Activated CD4-positive, alpha-beta T cell treated with anti-CD3 and anti-CD28 coated beads for 24 hours (primary cell): ENCODE data around the gene TBCD.
"Not testable (repeated sequence)": the region's sequence is repeated elsewhere in the genome, so short reads cannot be mapped to it uniquely, and the experiment has no call there.

Source experiments
- DNase-seq, 2 donors: peaks; one replicate each; pipeline ENCODE4 v3.0.0-alpha.2; 2020; ENCODE audit warnings: low read depth in 2 of 2

TBCD gene

GRCh38 chr17:82729479-82730260 is 22.2 kb upstream of the TBCD start:
- DNase-seq: no peak

DNA sequence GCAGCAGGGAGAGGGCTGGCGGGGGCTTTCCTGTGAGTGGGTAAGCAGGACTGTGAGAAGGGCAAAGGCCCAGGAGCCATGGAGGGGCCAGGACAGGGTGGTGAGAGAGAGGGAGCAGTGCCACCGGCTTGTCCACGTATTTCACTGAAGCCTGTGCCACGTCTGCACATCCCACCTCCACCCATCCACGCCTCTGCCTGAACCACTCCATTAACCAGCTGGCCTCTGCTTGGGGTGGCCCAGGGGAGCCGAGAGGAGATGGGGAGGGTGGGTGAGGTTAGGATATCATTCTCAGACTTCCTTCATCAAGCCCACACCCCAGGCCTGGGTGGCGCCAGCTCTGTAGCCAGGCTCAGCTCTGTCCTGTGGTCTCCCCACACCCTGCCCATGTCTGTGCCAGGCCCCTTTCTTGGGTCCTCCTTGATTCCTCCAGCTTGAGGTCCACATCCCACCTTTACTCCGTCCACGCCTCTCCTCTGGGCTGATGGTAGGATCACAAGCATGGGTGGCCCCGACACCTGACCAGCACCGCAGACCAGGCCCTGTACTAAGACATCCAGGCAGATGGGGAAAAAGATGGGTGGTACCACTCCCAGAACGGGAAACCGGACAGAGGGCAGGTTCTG is 19.6 kb upstream of the TBCD start:
- no peak for DNase-seq

GRCh38 chr17:82734987-82735866 is 16.6 kb upstream of the TBCD start, which contains the start of gene FN3K:
Gene FN3K, plus strand, starts transcription at chr17:82735615. Its CDS starts 22 bp downstream, at chr17:82735637.
- DNase-seq: no peak

DNA sequence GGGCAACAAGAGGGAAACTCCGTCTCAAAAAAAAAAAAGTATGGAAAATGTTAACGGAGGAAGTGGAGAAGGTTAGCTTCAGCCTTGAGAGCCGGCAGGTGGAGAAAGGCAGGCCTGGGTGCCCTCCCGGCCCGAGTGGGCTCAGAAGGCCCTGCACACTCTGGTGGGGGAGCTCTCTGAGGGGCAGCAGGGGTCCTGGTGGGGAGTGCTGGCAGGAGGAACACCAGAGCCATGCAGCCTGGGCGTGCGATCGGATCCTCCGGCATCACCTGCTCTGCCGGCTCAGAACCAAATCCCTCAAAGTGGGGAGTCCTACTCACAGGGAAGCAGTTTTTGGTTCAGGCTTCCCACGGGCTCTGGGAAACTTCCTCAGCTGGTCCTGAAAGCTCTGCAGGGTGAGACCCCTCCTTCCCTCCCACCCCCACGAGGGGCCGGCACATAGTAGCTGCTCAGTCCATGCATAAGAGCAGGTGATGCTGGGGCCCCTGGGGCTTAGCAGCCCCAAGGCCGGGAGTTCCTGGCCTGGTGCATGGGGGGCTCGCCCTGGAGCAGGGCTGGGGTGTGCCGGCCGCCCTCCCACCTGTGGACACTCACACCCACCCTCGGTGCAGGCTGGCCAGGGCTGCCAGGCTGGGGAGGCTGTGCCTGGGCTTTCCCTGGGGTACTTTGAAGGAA is 15.2 kb upstream of the TBCD start:
- no peak for DNase-seq

- no peak for DNase-seq
Observed at GRCh38 chr17:82737967-82738877, 13.6 kb upstream of the TBCD start.

- DNase-seq: no peak
Observed at GRCh38 chr17:82740906-82741759, 10.7 kb upstream of the TBCD start.

DNA sequence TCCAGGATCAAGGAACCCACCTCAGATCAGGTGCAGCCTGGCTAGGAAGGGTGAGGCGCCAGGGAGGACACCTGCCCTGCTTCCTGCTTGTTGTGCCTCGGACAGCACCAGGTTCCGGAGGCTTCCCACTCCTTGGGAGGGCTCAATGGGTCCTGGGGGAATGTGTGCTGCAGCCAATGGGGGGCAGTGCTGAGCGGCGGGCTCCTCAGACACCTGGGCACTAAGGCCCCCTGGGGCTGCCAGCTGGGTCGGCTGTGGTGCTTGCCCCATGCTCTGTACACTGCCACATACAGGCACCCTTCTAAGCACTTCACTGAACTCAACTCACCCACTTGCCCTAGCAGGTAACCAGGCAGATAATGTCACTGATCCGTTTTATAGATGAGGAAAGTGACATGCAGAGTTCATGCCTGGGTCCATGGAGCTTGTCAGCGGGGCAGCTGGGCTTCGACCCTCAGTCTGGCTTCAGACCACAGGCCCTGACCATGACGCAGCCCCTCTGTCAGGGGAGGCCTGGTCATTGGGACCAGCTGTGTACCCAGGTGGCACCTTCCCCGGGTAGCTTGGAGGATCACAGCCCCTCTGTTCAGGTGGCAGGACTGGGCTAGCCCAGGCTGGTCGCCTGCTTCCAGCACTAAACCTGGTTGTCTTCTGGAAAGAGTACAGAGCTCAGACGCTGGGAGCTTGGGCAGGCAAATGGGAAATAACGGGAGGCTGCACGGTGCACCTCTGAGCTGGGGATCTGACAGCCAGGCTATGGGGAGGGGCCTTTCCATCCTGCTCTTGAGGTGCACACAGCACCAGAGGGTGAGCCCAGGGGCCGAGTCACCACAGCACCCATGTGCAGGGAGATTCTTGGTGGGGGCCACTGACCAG is 8.3 kb upstream of the TBCD start:
- DNase-seq: no peak

GRCh38 chr17:82744736-82745135 is 7.1 kb upstream of the TBCD start:
- not testable (repeated sequence) for DNase-seq

GRCh38 chr17:82745524-82745923 is 6.3 kb upstream of the TBCD start:
- DNase-seq: no peak

GRCh38 chr17:82748756-82749155 is 3.1 kb upstream of the TBCD start:
- DNase-seq: no peak

GRCh38 chr17:82750241-82750908 is 1.5 kb upstream of the TBCD start:
- DNase-seq: no peak

- no peak for DNase-seq
Observed at GRCh38 chr17:82751171-82751570, 694 bp upstream of the TBCD start.

DNA sequence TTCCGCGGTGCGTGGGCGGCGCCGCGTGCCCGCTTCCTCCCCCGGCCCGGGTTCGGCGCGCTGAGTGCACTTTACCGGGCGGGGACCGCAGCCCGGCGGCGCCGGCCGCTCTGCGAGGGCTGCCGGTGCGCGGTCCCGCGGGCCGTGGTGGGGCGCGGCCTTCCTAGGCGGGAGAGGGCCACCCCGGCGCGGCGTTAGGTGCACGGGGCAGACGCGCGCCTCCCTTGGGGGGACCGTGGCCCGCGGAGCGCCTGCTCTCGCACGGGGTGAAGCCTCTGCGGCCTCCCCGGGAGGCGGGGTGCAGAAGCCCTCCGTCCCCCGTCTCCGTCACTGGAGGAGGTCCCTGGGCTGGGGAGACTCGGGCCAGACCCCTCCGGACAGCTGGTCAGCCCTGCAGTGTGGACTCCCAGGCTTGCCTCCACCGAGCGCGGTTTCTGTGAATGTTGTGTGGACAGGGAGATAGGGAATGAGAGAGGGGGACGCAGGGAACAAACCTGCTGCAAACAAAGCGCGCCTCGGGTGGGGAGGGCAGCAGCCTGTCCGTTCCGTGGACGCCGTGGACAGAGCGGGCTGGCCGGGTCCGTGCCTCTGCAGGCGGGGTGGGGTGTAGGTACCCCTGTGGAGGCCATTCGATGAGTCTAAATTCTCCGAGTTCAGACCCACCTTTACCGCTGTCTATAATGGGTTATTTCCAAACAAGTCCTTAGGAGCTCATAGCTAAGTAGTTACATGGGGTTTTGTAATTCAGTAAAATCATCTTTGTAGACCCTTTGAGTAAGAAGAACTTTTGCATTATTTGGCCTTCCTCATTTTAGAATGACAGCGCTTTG is 721 bp downstream of the TBCD start:
- DNase-seq: peak in 1 of 2 donors; percentile 18

DNA sequence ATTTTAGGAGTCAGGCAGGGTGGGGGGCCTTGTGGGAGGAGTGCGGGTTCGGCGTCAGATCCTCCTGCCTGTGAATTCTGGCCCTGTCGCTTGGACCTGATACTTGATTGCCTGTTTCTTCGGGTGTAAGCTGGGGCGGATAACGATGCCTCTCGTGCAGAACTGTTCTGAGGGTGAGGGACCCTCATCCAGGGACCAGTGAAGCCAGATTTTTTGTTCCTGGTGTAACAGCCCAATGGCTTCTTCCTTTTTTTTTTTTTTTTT is 1.3 kb downstream of the TBCD start:
- DNase-seq: no peak

GRCh38 chr17:82754297-82755208 is 2.7 kb downstream of the TBCD start:
- no peak for DNase-seq

GRCh38 chr17:82756166-82756565 is 4.3 kb downstream of the TBCD start:
- no peak for DNase-seq

DNA sequence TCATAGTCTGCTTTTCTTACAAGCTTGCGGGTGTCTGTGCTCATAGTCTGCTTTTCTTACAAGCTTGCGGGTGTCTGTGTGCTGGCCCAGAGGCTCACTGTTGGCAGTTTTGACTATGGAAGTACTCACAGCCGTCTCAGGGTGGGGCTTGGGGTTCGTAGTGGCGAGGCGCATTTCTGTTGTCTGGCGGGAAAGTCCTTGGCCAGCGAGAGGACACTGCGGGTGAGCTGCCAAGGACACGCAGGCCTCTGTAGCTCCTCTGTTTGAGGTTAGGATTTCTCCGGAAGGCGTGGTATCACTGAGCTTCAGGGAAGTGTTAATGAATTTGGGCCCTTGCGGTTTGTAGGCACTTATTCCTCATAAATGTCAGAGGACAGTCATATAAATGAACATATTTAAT is 13.5 kb downstream of the TBCD start:
- no peak for DNase-seq
